HepG2 (cell line): Measurements from ENCODE around the gene VPS4B. TPM values are rescaled to one million over a fixed set of nuclear protein-coding genes. Genes with fewer than 3 reads are reported as not detected.
A peak's percentile ranks its signal among the peaks of the same experiment; 100 is the strongest.

ENCODE experiments used
- ATAC-seq: fragments of 200-7000 bp; cut with Tn5 transposase; 3 replicates; pipeline ENCODE4 v1.9.1; 2020; ENCODE audit warnings: mild to moderate bottlenecking, moderate library complexity
- BruUV-seq: library from RNA; stranded (reverse); fragments of 400-500 nt; replicated peaks from 2 replicates; lab custom pipeline; 2021; lab: Mats Ljungman, UMichigan
- CTCF ChIA-PET: fragments of 300-600 bp; formaldehyde crosslinking; extraction: SDS; loops from one replicate; lab custom pipeline; 2021; ENCODE audit warnings: low total read pairs, inconsistent platforms, low intra/inter-chr PET ratio; lab: Yijun Ruan, JAX
- POLR2A ChIA-PET: fragments of 350-600 bp; sonication (Branson Sonifier 250); formaldehyde crosslinking; loops from one replicate; lab custom pipeline; 2020; ENCODE audit warnings: antibody characterized with exemption, inconsistent platforms; lab: Yijun Ruan, JAX
- DNase-seq: peaks from one replicate; pipeline ENCODE4 v3.0.0-alpha.2; 2015; ENCODE audit warnings: low spot score
- FAIRE-seq: peaks from 3 replicates; lab custom pipeline; 2011; peaks lifted over from hg19 to GRCh38; lab: Jason Lieb, UNC
- H2AFZ ChIP-seq: one replicate; pipeline ENCODE4 v1.6.1; 2011; ENCODE audit warnings: low read length, inconsistent platforms
- H3K27ac ChIP-seq: fragments of 300-600 bp; 3 replicates; pipeline ENCODE4 v1.8.0; 2011; ENCODE audit warnings: mixed run types, mild to moderate bottlenecking, mixed read lengths, low read length, inconsistent platforms; ENCODE audit not compliant: insufficient read depth; ENCODE audit errors: extremely low read length
- H3K27me3 ChIP-seq, 2 experiments: fragments of 200-600 bp in 1 of 2; 2 replicates in 1 of 2; 3 replicates in 1 of 2; pipeline versions ENCODE4 v1.6.0 to v1.8.0; 2011; ENCODE audit warnings: low read length in 2 of 2, mild to moderate bottlenecking in 2 of 2, moderate library complexity in 2 of 2, inconsistent platforms in 1 of 2; ENCODE audit not compliant: insufficient read depth in 2 of 2, control insufficient read depth in 1 of 2
- H3K36me3 ChIP-seq, 2 experiments: fragments of 200-600 bp in 1 of 2; replicated peaks in 1 of 2; 2 replicates in 1 of 2; 3 replicates in 1 of 2; pipeline versions ENCODE4 v1.5.1 to v1.8.0; 2011; ENCODE audit warnings: low read length in 2 of 2, inconsistent platforms in 1 of 2; ENCODE audit not compliant: insufficient read depth in 2 of 2, control insufficient read depth in 1 of 2
- H3K4me1 ChIP-seq: 2 replicates; pipeline ENCODE4 v1.5.1; 2012; ENCODE audit warnings: low read length, inconsistent platforms; ENCODE audit not compliant: insufficient read depth
- H3K4me2 ChIP-seq: 2 replicates; pipeline ENCODE4 v1.6.0; 2011; ENCODE audit warnings: low read depth, low read length, inconsistent platforms
- H3K4me3 ChIP-seq, 3 experiments: fragments of 200-600 bp in 1 of 3; sonication (generic), shearing (Covaris generic) in 1 of 3; replicated peaks in 1 of 3; 2 replicates each; pipeline ENCODE4 v1.5.1; 2011 to 2016; ENCODE audit warnings: low read length in 3 of 3, inconsistent platforms in 2 of 3, low read depth in 2 of 3, mild to moderate bottlenecking in 2 of 3, control low read depth in 1 of 3, mixed read lengths in 1 of 3; ENCODE audit not compliant: insufficient read depth in 1 of 3
- H3K79me2 ChIP-seq: one replicate; pipeline ENCODE4 v1.6.1; 2011; ENCODE audit warnings: low read length, inconsistent platforms; ENCODE audit not compliant: insufficient read depth
- H3K9ac ChIP-seq: 2 replicates; pipeline ENCODE4 v1.6.0; 2011; ENCODE audit warnings: mild to moderate bottlenecking, low read depth, low read length, inconsistent platforms; ENCODE audit not compliant: insufficient read depth
- H3K9me3 ChIP-seq: 2 replicates; pipeline ENCODE4 v1.5.1; 2012; ENCODE audit warnings: mild to moderate bottlenecking, low read length
- H4K20me1 ChIP-seq: 2 replicates; pipeline ENCODE4 v1.6.0; 2011; ENCODE audit warnings: inconsistent platforms, mild to moderate bottlenecking, low read length, moderate library complexity; ENCODE audit not compliant: insufficient read depth
- DPF2 ChIP-seq: sonication (generic); formaldehyde crosslinking; IDR thresholded peaks from 2 replicates; pipeline ENCODE4 v1.4.0; 2020; ENCODE audit warnings: mild to moderate bottlenecking, low read depth, missing genetic modification reagents, borderline replicate concordance
- FLYWCH1 ChIP-seq: sonication (generic); formaldehyde crosslinking; IDR thresholded peaks from 2 replicates; pipeline ENCODE4 v1.8.1; 2023; ENCODE audit warnings: mild to moderate bottlenecking, missing genetic modification reagents
- FOXP1 ChIP-seq, 2 experiments: fragments of 450-650 bp in 1 of 2; IDR thresholded peaks; 2 replicates each; pipeline ENCODE4 v1.6.1; 2017 to 2018; ENCODE audit warnings: antibody characterized with exemption in 1 of 2
- NCOA5 ChIP-seq: sonication (generic); formaldehyde crosslinking; IDR thresholded peaks from 2 replicates; pipeline ENCODE4 v1.4.0; 2020; ENCODE audit warnings: missing genetic modification reagents
- NFYC ChIP-seq: IDR thresholded peaks from 2 replicates; pipeline ENCODE4 v1.6.1; 2016; ENCODE audit warnings: missing genetic modification reagents, missing compliant biosample characterization
- PAX8 ChIP-seq: sonication (generic); formaldehyde crosslinking; IDR thresholded peaks from 2 replicates; pipeline ENCODE4 v1.8.0; 2022; ENCODE audit warnings: mild to moderate bottlenecking, missing genetic modification reagents, borderline replicate concordance
- SMC3 ChIP-seq: IDR thresholded peaks from 2 replicates; pipeline ENCODE4 v1.6.1; 2011; ENCODE audit warnings: low read length, improper control_type of control experiment
- ZFP37 ChIP-seq: sonication (generic); formaldehyde crosslinking; IDR thresholded peaks from 2 replicates; pipeline ENCODE4 v1.4.0; 2020; ENCODE audit warnings: missing genetic modification reagents, borderline replicate concordance
- ZNF367 ChIP-seq: sonication (generic); formaldehyde crosslinking; IDR thresholded peaks from 2 replicates; pipeline ENCODE4 v1.4.0; 2020; ENCODE audit warnings: missing genetic modification reagents, borderline replicate concordance
- ZNF501 ChIP-seq: sonication (generic); formaldehyde crosslinking; IDR thresholded peaks from 2 replicates; pipeline ENCODE4 v1.5.1; 2020; ENCODE audit warnings: mild to moderate bottlenecking, moderate library complexity, missing genetic modification reagents
- ZNF605 ChIP-seq: sonication (generic); formaldehyde crosslinking; IDR thresholded peaks from 2 replicates; pipeline ENCODE4 v1.8.0; 2022; ENCODE audit warnings: mild to moderate bottlenecking, missing genetic modification reagents
- WGBS: methylation state at CpG from one replicate; pipeline ENCODE4 v1.1.6; 2017; ENCODE audit warnings: low lambda C conversion rate; 5-methylcytosine and 5-hydroxymethylcytosine counted together
- in situ Hi-C: cut with HindIII; loops from 2 replicates; pipeline ENCODE4 v1.10.0; 2017; ENCODE audit warnings: low pct_unique_long_range_greater_than_20kb; ENCODE audit not compliant: extremely low pct_ligation_motif_present
- intact Hi-C: fragments of 100-400 bp; cut with micrococcal nuclease; formaldehyde crosslinking; loops from one replicate; pipeline ENCODE4 v1.10.0; 2022; ENCODE audit not compliant: unreplicated experiment
- polyA plus RNA-seq, 8 experiments: library from polyadenylated mRNA; depleted of rRNA in 3 of 8; stranded (reverse) in 7 of 8; unstranded in 1 of 8; fragments of >200 nt; fragmentation: Illumina TruSeq in 4 of 8; extraction: Trizol in 4 of 8; gene quantifications; 2 replicates each; pipeline versions ENCODE4 v1.2.1 to v1.2.3, GENCODE V29; 2011 to 2016; ENCODE audit warnings: low read depth in 4 of 8, missing spikeins in 1 of 8, mixed read lengths in 1 of 8; ENCODE audit not compliant: insufficient read depth in 1 of 8
- total RNA-seq, 5 experiments: library from RNA; depleted of rRNA; stranded (reverse); fragments of >200 nt; fragmentation: Illumina TruSeq; extraction: Trizol; gene quantifications; 2 replicates each; pipeline ENCODE4 v1.2.3, GENCODE V29; 2016; ENCODE audit warnings: low read depth in 1 of 5
- TF ChIP-seq, protein P1 (sequence below): sonication (generic); formaldehyde crosslinking; IDR thresholded peaks from 2 replicates; pipeline ENCODE4 v1.5.0; 2020; ENCODE audit warnings: mild to moderate bottlenecking, missing genetic modification reagents, moderate library complexity
- TF ChIP-seq, protein P2 (sequence below): sonication (generic); formaldehyde crosslinking; IDR thresholded peaks from 2 replicates; pipeline ENCODE4 v1.9.0; 2021; ENCODE audit warnings: missing genetic modification reagents, borderline replicate concordance
- TF ChIP-seq, protein P3 (sequence below): sonication (generic); formaldehyde crosslinking; IDR thresholded peaks from 2 replicates; pipeline ENCODE4 v1.5.0; 2020; ENCODE audit warnings: missing genetic modification reagents

VPS4B gene
- total and polyA plus RNA-seq, 2 of the 13 experiments (the other 11 are each of a cell fraction or from before 2014, with no cell fraction given): 12.8 to 25.9 TPM

DNA sequence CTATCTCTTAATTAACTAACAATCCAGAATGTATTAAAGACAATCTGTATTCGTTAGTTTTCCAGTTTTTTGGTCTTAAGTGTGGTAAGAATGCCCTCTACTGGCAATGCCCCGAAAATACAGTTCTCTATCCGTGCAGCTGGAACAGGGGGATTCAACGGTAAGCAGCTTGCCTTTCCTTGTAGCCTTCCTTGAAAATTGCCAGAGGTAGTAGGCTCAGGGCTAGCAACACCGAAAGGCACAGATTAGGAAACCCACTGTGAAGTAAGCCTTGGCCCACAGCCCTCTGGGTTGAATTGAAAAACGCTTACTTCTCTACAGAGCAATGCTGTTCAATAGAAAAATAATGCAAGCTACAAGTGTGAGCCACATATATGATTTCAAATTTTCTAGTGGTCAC lies 17.1 kb upstream of the VPS4B start (continued):
- 0 out of 2 replicates have a peak, but pooled peaks have one; percentile 27 for TF ChIP-seq ZNF605 (CRISPR knock-in tag)
- TF ChIP-seq FLYWCH1 (CRISPR knock-in tag): no peak
- peak; percentile 58 for TF ChIP-seq SMC3
- TF ChIP-seq, protein P1, sequence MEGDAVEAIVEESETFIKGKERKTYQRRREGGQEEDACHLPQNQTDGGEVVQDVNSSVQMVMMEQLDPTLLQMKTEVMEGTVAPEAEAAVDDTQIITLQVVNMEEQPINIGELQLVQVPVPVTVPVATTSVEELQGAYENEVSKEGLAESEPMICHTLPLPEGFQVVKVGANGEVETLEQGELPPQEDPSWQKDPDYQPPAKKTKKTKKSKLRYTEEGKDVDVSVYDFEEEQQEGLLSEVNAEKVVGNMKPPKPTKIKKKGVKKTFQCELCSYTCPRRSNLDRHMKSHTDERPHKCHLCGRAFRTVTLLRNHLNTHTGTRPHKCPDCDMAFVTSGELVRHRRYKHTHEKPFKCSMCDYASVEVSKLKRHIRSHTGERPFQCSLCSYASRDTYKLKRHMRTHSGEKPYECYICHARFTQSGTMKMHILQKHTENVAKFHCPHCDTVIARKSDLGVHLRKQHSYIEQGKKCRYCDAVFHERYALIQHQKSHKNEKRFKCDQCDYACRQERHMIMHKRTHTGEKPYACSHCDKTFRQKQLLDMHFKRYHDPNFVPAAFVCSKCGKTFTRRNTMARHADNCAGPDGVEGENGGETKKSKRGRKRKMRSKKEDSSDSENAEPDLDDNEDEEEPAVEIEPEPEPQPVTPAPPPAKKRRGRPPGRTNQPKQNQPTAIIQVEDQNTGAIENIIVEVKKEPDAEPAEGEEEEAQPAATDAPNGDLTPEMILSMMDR (CRISPR knock-in tag): peak; percentile 83

DNA sequence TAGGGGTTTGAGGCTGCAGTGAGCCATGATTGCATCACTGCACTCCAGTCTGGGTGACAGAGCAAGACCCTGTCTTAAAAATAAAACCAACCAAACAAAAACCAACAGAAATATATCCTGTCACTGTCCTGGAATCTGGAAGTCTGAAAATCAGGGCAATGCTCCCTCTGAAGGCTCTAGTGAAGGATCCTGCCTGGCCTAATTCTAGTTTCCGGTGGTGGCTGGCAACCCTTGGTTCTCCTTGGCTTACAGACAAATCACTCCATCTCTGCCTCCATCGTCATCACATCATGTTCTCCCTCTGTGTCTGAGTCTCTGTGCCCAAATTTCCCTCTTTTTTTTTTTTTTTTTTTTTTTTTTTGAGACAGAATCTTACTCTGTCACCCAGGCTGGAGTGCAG lies 15.9 kb upstream of the VPS4B start:
- Histone ChIP-seq H3K9ac (no peak overlapping the region), H3K79me2 (no peaks in the 10 kb centered on the region), H4K20me1 (no peaks in the 10 kb centered on the region), H3K36me3 (no peaks in the 10 kb centered on the region), H3K4me1 (no peaks in the 10 kb centered on the region), H3K27me3 (peaks cover 0 to 9% of the 10 kb centered on the region in 2 experiments; a peak in 1 of 5 replicates), H3K4me3 (no peak overlapping the region), H3K4me2 (no peak overlapping the region), H3K27ac (no peak overlapping the region), H2AFZ (no peak overlapping the region), H3K9me3 (no peaks in the 10 kb centered on the region)
- intact Hi-C loops: loop anchor here (2.0 to 5.0 kb wide), 2 partner anchors 116 to 319 kb away; no protein-coding TSS in a partner anchor
- CTCF ChIA-PET: interaction anchor here (1.8 to 1.9 kb wide), 2 partner anchors 96 to 422 kb away, joined by 3 to 9 read pairs; no protein-coding TSS in a partner anchor
- WGBS: 50% methylated on average over 2 of the region's 2 CpGs
- POLR2A ChIA-PET: interaction anchor here (1.4 kb wide), 1 partner anchor 16 kb away, joined by 6 read pairs; the partner anchor contains the start of gene VPS4B
- in situ Hi-C loops: loop anchor here (10.0 kb wide), 2 partner anchors 93 to 433 kb away; no protein-coding TSS in a partner anchor
- ATAC-seq: no peak
- BruUV-seq: no TSS peak
- no peak for FAIRE-seq
- no peak for DNase-seq
- TF ChIP-seq NFYC (CRISPR knock-in tag) (no peak), NCOA5 (no peak), FOXP1 (IDR thresholded peaks at IDR 0.05) (no peak), FOXP1 (CRISPR knock-in tag; IDR thresholded peaks at IDR 0.05) (no peak), DPF2 (no peak), PAX8 (no peak), ZNF501 (CRISPR knock-in tag) (no peak), ZNF367 (no peak), ZFP37 (CRISPR knock-in tag) (no peak)
- TF ChIP-seq, protein P2, sequence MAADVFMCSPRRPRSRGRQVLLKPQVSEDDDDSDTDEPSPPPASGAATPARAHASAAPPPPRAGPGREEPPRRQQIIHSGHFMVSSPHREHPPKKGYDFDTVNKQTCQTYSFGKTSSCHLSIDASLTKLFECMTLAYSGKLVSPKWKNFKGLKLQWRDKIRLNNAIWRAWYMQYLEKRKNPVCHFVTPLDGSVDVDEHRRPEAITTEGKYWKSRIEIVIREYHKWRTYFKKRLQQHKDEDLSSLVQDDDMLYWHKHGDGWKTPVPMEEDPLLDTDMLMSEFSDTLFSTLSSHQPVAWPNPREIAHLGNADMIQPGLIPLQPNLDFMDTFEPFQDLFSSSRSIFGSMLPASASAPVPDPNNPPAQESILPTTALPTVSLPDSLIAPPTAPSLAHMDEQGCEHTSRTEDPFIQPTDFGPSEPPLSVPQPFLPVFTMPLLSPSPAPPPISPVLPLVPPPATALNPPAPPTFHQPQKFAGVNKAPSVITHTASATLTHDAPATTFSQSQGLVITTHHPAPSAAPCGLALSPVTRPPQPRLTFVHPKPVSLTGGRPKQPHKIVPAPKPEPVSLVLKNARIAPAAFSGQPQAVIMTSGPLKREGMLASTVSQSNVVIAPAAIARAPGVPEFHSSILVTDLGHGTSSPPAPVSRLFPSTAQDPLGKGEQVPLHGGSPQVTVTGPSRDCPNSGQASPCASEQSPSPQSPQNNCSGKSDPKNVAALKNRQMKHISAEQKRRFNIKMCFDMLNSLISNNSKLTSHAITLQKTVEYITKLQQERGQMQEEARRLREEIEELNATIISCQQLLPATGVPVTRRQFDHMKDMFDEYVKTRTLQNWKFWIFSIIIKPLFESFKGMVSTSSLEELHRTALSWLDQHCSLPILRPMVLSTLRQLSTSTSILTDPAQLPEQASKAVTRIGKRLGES: no peak
- TF ChIP-seq, protein P3, sequence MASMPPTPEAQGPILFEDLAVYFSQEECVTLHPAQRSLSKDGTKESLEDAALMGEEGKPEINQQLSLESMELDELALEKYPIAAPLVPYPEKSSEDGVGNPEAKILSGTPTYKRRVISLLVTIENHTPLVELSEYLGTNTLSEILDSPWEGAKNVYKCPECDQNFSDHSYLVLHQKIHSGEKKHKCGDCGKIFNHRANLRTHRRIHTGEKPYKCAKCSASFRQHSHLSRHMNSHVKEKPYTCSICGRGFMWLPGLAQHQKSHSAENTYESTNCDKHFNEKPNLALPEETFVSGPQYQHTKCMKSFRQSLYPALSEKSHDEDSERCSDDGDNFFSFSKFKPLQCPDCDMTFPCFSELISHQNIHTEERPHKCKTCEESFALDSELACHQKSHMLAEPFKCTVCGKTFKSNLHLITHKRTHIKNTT (CRISPR knock-in tag): no peak
